T-helper 1 cell treated with Interleukin-12 subunit alpha and Interleukin-12 subunit beta and Interleukin-4 antibody, amounts not matched to agents 30 μg/mL and 1 μg/mL, for 36 hours (primary cell): ENCODE results near the gene KLRD1.
"Not testable (repeated sequence)": the region's sequence is repeated elsewhere in the genome, so short reads cannot be mapped to it uniquely, and the experiment has no call there.

Experiments used
- H3K27ac Mint-ChIP-seq: one replicate; pipeline ENCODE4 v1.8.0; 2021; ENCODE audit warnings: mild to moderate bottlenecking, mixed read lengths
- H3K27me3 Mint-ChIP-seq: one replicate; pipeline ENCODE4 v1.8.0; 2021; ENCODE audit warnings: low read depth, mixed read lengths
- H3K36me3 Mint-ChIP-seq: one replicate; pipeline ENCODE4 v1.8.0; 2021; ENCODE audit warnings: low read depth, mixed read lengths
- H3K4me1 Mint-ChIP-seq: one replicate; pipeline ENCODE4 v1.8.0; 2021; ENCODE audit warnings: low read depth, mixed read lengths
- H3K4me3 Mint-ChIP-seq: one replicate; pipeline ENCODE4 v1.8.0; 2021; ENCODE audit warnings: mild to moderate bottlenecking, moderate library complexity, mixed read lengths
- H3K9me3 Mint-ChIP-seq: one replicate; pipeline ENCODE4 v1.8.0; 2021; ENCODE audit warnings: mixed read lengths

The KLRD1 gene

DNA sequence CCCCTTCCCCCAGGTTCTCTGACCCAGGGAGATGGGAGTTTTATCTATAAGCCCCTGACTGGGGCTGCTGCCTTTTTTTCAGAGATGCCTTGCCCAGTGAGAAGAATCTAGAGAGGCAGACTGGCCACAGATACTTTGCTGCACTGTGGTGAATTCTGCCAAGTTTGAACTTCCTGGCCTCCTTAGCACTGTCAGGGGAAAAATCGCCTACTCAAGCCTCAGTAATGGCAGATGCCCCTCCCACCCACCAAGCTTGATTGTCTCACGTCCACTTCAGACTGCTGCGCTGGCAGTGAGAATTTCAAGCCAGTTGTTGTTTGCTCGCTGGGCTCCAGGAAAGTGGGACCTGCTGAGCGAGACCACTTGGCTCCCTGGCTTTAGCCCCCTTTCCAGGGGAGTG is 50.5 kb downstream of the KLRD1 start:
- Mint-ChIP-seq H3K9me3 (no peaks in the 10 kb centered on the region), H3K27ac (no peak overlapping the region), H3K36me3 (no peaks in the 10 kb centered on the region), H3K4me3 (no peak overlapping the region), H3K27me3 (peaks cover 47% of the 10 kb centered on the region), H3K4me1 (no peaks in the 10 kb centered on the region)

DNA sequence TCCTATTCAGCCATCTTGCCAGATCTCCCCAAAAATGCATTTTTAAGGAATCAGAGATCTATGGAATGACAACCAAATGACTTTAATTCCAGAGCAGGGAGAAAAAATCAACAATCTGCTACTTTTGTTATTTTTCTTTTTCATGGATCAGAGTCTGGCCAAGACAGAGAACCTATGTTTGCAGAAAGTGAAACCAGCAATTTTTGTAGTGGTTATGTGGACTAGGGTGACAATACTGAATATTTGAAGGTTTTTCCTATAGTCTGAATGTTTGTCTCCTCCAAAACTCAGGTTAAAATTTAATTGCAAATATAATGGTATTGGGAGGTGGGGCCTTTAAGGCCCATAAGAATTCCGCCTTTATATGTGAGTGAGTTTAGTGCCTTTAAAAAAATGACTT is 51.3 kb downstream of the KLRD1 start:
- Mint-ChIP-seq H3K9me3 (no peaks in the 10 kb centered on the region), H3K36me3 (no peaks in the 10 kb centered on the region), H3K4me1 (no peaks in the 10 kb centered on the region), H3K4me3 (no peak overlapping the region), H3K27ac (no peak overlapping the region), H3K27me3 (peaks cover 44% of the 10 kb centered on the region)

DNA sequence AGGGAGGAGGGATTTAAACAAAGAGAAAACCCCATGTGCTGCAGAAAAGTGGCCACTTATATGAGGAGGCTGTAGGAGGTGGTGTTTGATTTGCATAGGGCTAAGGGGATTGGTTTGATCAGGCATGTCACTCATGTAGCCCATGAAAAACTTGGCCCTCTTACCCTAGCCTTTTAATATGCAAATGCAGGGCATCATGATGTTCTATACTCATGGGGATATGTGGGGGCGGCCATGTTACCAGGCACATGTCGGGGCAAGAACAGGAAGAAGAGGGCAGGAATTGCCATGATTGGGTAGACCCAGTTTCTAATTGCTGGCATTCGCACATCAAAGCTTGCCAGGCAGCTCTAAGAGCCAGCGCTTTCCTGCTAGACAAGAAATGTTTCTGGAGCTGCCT is 53.4 kb downstream of the KLRD1 start:
- no peaks in the 10 kb centered on the region for H3K4me1 Mint-ChIP-seq
- no peaks in the 10 kb centered on the region for H3K36me3 Mint-ChIP-seq
- no peak overlapping the region for H3K27ac Mint-ChIP-seq

DNA sequence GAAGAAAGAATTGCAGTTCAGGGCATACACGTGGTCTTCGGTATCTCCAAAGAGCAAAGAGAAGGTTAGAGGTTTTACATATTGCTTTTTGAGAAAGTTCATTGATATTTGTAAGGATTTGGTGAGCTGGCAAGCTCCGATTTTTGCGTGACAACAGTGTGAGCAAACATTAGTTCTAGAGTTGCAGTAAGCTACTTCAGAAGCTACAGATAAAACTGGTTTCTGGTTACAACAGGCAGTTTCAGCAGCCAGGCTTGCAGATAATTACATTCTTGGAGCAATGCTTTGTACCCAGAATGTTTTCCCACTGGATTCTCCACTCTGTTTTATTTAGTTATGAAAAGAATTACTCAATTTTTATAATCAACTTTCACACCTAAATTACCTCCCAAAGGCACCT is 54.0 kb downstream of the KLRD1 start:
- no peaks in the 10 kb centered on the region for H3K36me3 Mint-ChIP-seq
- peaks cover 34% of the 10 kb centered on the region for H3K27me3 Mint-ChIP-seq
- no peak overlapping the region for H3K4me3 Mint-ChIP-seq
- no peak overlapping the region for H3K27ac Mint-ChIP-seq
- H3K9me3 Mint-ChIP-seq = no peaks in the 10 kb centered on the region
- H3K4me1 Mint-ChIP-seq = no peaks in the 10 kb centered on the region

More for the DNA sequence above, 53.4 kb downstream of the KLRD1 start:
- Mint-ChIP-seq H3K9me3 (no peaks in the 10 kb centered on the region), H3K4me3 (no peak overlapping the region), H3K27me3 (peaks cover 37% of the 10 kb centered on the region)

DNA sequence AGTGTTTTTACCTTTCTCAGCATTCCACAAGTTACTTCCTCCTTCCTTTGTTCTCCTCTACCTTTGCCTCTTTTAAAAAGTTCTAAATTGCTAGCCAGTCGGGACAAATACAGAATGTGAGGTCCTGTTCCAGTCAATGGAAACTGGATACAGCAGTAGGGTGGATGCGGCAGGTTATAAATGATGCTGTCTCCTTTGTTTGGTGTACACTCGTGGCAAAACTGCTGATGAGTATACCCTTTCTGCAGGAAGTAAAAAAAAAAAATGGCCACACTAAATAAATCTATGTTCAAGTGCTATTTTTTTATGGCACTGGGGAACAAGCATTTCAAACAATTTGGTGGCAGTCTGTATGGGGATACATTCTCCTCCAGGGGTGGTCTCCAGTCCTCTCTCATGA is 54.7 kb downstream of the KLRD1 start:
- no peak overlapping the region for H3K27ac Mint-ChIP-seq
- no peak overlapping the region for H3K4me3 Mint-ChIP-seq
- peaks cover 34% of the 10 kb centered on the region for H3K27me3 Mint-ChIP-seq
- no peaks in the 10 kb centered on the region for H3K4me1 Mint-ChIP-seq
- no peaks in the 10 kb centered on the region for H3K9me3 Mint-ChIP-seq
- no peaks in the 10 kb centered on the region for H3K36me3 Mint-ChIP-seq

DNA sequence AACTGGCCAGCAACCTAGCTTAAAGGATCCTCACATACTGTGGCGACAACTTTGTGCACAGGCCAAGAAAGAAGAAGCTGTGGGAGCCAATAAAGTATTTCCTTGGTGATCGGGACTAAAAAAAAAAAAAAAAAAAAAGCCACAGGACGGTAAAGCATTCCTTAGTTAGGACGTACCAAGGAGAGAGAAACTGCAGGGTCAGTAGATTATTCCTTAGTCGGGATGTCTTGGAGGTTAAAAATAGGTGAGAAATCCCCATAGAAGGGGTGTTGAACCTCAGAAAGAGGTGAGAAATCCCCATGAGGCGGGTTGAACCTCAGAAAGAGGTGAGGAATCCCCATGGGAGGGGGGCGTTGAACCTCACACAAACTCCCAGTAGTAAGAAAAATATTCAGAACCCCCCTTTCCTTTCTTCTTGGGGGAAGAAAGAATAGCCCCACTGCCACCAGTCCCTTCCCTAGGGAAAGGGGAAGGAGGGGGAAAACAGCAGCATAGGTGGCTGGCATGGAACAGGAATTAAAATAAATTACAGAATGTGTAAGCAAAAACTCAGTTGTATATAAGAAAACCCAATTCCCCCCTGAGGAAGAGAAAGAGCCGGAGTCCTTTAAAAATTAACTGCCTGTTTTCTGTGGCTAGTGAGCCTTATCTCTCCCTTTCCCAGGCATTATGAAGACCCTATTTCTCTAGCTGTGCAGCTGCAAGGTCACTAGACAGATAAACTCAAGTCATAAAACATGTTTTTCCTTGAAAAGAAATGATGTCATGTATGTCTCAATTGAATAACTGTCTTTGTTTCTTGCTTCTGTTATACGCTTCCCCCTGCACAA is 55.4 kb downstream of the KLRD1 start:
- Mint-ChIP-seq H3K36me3 (no peaks in the 10 kb centered on the region), H3K27ac (no peak overlapping the region), H3K4me1 (no peaks in the 10 kb centered on the region), H3K9me3 (peaks cover 2% of the 10 kb centered on the region), H3K4me3 (no peak overlapping the region), H3K27me3 (peaks cover 31% of the 10 kb centered on the region)

DNA sequence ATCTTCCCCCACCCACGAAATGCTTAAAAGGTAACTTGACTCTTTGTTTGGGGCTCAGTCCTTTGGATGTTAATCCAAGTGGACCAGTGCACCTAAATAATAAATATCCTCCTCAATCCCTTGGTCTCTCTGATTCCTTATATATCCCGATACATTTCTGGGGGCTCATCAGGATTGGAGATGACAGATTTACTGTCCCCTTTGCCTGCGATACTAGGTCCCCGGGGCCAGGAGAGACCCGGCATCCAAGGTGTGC is 55.9 kb downstream of the KLRD1 start:
- Mint-ChIP-seq H3K27ac (no peak overlapping the region), H3K36me3 (no peaks in the 10 kb centered on the region), H3K9me3 (peaks cover 5% of the 10 kb centered on the region), H3K4me3 (no peak overlapping the region), H3K27me3 (peaks cover 36% of the 10 kb centered on the region), H3K4me1 (no peaks in the 10 kb centered on the region)

DNA sequence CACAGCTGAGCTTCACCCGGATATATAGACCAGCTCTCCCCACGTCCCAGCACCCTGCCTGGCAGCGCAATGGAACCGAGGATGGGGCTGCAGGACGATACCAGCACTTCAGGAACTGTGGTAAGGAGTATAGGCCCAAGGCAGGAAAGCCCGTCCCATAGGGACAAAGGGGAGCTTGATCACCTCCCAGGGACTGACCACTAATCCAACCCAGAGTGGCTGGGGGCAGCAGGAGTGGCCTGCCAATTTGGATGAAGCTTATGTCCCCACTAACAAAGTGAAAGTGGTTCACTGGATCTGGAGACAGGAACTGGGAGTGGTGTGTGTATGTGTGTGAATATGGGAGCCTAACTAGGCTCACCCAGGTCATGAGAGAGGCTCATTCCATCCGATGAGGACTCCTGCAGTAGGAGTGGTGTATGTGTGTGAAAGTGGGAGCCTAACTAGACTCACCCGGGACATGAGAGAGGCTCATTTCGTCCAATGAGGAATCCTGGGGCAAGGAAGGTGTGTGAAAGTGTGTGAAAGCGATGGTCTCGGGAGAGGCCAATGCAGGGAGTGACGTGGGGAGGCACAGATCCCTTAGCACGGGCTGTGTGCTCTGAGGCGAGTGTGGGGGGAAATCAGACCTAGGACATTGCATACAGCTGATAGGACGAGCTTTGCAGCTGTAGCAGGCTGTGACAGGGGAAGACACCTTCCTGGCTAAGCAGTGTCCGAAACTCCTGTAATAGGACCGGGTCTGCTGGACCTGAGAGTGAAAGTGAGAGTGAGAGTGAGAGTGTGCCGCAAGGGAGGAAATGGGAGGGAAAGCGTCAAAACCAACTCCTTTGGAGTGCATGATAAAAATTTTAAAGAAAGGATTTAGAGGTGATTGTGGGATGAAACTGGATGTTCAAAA is 56.5 kb downstream of the KLRD1 start:
- Mint-ChIP-seq H3K36me3 (no peaks in the 10 kb centered on the region), H3K4me3 (no peak overlapping the region), H3K27ac (no peak overlapping the region), H3K27me3 (peaks cover 34% of the 10 kb centered on the region), H3K9me3 (peaks cover 5% of the 10 kb centered on the region), H3K4me1 (no peaks in the 10 kb centered on the region)

DNA sequence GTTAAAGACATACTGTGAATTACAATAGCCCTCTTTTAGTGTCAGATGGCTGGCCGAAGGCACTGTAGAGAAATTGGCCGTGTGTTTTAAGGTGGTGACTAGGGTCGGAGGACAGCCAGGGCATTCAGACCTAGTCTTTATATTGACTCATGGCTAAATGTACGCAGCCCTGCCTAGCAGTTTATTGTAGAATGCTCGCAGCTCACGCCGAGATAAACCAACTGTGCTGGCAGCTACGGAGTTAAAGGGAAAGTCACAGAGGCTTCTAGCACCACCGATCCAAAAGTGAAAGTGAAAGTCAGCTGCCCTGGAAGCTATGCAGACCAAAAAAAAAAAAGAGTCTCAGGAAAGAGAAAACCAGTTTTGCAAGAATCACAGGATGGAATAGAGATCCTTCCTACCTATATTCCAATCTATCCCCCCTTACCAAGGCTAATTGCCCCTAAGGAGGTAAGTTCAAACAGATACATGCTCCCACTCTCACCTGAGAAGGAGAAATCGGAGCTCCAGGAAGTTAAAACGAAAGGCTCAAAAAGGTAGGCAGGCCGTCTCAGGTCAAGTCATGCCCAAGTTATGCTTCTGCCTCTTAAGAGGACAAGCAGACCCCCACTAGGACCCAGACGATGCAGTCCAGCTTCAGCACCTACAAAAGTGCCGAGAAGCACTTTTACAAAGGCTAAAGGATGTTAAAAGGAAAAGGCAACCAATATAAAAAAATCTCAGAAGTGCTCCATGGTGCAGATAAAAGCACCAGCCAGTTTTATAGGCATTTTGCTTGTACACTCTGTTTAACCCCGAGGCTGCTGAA is 57.3 kb downstream of the KLRD1 start:
- Mint-ChIP-seq H3K27ac (no peak overlapping the region), H3K4me1 (no peaks in the 10 kb centered on the region), H3K27me3 (peaks cover 34% of the 10 kb centered on the region), H3K36me3 (no peaks in the 10 kb centered on the region), H3K9me3 (peaks cover 5% of the 10 kb centered on the region), H3K4me3 (no peak overlapping the region)

DNA sequence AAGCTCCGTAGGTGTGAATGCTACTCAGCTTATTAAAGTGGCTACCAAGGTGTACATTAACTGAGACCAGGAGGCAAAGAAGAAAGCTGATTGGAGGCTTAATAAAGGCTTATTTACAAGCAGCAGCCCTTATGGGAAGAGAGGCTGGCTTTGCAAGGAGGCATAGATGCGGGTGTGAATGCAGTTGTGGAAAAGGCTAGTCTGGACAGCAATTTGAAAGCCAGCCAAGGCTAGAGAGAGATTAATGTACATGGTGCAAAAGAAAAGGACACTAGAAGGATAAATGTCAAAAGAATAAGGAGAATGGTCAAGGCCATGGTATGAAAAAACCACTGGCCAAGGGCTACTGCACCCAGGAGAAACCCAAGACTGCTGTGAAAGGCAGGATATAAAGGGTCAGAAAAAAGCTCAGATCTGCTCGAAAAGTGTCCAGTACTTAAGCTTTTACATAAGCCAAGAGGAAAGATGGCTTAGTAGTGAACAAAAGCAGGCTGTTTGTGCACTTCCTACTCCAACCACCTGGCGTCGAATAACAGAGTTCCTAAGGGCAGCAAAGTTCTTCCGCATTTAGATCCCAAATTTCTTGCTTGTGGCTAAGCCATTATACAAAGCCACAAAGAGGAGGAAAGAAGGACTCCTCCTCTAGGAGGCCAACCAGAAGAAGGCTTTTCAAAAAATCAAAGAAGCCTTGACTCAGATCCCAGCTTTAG is 58.2 kb downstream of the KLRD1 start:
- Mint-ChIP-seq H3K36me3 (no peaks in the 10 kb centered on the region), H3K4me3 (no peak overlapping the region), H3K9me3 (peaks cover 5% of the 10 kb centered on the region), H3K4me1 (no peaks in the 10 kb centered on the region), H3K27me3 (peaks cover 29% of the 10 kb centered on the region), H3K27ac (no peak overlapping the region)

DNA sequence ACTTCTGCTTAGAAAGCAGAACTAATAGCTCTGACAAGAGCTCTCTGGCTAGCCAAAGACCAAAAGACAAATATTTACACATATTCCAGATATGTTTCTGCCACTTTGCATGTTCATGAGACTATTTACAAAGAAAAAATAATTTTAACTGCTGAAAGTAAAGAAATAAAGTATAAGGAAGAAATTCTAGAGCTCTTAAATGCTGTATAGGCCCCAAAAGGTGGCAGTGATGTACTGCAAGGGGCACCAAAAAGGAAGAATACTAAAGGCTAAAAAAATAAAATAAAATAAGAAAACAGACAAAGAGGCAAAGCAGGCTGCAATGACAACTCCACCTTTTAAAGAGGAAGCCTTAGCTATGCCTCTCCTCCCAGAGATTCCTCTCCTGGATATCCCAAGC is 59.2 kb downstream of the KLRD1 start:
- Mint-ChIP-seq H3K27ac (no peak overlapping the region), H3K36me3 (no peaks in the 10 kb centered on the region), H3K4me3 (no peak overlapping the region), H3K27me3 (peaks cover 27% of the 10 kb centered on the region), H3K9me3 (peaks cover 5% of the 10 kb centered on the region), H3K4me1 (no peaks in the 10 kb centered on the region)

DNA sequence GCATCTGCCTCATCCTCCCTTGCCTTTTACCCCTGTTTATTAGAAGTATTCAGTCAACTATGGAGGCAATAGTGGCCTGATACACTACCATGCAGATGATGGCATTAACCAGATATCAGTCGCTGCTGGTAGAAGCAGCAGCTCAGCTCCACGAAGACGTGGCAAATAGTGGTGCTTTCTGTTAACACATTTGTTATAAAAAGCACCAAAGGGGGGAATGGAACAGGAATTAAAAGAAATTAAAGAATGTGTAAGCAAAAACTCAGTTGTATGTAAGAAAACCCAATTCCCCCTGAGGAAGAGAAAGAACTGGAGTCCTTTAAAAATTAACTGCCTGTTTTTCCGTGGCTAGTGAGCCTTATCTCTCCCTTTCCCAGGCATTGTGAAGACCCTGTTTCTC is 60.0 kb downstream of the KLRD1 start:
- H3K4me3 Mint-ChIP-seq, H3K36me3 Mint-ChIP-seq, H3K27ac Mint-ChIP-seq, H3K9me3 Mint-ChIP-seq, H3K4me1 Mint-ChIP-seq: not testable (repeated sequence)
- peaks cover 30% of the 10 kb centered on the region for H3K27me3 Mint-ChIP-seq

DNA sequence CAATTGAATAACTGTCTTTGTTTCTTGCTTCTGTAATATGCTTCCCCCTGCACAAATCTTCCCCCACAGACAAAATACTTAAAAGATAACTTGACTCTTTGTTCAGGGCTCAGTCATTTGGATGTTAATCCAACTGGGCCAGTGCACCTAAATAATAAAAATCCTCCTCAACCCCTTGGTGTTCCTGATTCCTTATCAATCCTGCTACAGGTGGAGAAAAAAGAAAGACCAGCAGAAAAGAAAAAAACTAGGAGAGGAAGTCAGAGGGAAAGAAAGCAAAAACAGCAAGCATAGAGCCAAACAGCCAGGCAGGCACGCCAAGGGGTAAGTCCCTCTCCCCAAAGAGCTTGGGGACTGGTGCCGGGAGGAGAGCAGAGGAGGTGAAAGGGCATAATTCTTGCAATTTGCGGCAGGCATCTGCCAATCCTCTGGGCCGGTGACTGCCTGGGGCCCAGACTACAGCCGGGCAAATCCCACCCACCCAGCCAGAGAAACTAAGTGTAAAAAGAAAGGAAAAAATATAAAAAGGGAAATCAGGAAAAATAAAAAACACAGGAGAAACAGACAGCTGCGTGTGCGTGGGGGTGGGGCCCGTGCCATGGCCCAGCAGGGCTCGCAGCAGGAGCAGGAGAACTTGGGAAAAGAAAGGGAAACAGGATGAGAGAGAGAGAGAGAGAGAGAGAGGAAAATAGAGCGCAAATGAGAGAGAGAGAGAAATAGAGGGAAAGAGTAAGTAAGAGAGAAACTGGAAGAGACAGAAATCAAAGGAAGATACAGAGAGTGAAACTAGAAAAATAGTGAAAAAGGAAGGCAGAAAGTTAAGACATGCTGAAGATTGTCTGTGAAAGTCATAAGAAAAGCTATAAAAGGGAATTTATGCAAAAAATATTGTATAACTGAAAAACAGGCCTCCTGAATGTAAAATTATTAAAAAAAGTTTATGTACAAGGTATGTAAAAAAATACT is 60.8 kb downstream of the KLRD1 start:
- Mint-ChIP-seq H3K36me3 (no peaks in the 10 kb centered on the region), H3K4me1 (peaks cover 3% of the 10 kb centered on the region), H3K27ac (no peak overlapping the region), H3K9me3 (peaks cover 5% of the 10 kb centered on the region), H3K4me3 (no peak overlapping the region), H3K27me3 (peaks cover 33% of the 10 kb centered on the region)
